H4 (cell line): ENCODE data around the gene IFNG. TPM values are rescaled to one million over a fixed set of nuclear protein-coding genes. Genes with fewer than 3 reads are reported as not detected.
"Not testable (repeated sequence)": the region's sequence is repeated elsewhere in the genome, so short reads cannot be mapped to it uniquely, and the experiment has no call there.

ENCODE experiments used
- DNase-seq: peaks from one replicate; pipeline ENCODE4 v3.0.0-alpha.2; 2015; ENCODE audit warnings: low spot score
- total RNA-seq: library from RNA; depleted of rRNA; stranded (reverse); fragments of >200 nt; shearing (Covaris generic); gene quantifications from 2 replicates; pipeline ENCODE4 v1.2.3, GENCODE V29; 2014; rRNA removed

IFNG gene
- not detected in 2 replicates for total RNA-seq

- no peak for DNase-seq
Observed at GRCh38 chr12:68159681-68160304, at the start of gene IFNG. Gene IFNG (minus strand): TSS chr12:68159740. CDS start chr12:68159615, 125 bp downstream.

DNA sequence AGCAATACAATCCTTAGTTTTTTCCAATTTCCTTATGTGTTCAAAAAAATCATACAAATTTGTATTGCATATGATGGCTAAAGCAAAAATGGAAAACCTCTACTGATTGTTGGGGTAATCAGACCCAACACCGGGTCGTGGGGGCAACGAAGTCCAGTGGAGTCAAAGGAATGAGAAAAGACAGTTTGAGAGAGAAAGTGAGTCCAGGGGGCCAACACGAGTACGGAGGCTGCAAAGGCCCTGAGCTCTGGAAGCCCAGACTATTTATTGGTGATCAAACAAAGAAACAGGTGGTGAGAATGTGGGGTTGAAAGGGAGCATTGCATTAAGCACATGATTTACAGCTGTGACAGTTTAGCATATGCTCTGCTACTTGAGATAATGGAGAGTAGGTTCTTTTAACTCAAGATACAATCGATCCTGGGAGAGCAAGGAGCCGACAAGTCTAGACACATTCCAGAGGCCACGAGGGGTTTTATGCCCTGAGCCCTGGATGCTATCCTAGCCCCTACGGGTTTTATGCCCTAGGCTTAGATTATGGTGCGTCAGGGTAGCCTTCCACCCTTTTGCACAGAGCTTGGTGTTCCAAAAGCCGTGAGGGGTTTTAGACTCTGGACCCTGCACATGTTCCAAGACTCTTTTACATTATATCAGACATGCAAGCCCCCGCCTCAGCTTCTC is 49.6 kb upstream of the IFNG start:
- not testable (repeated sequence) for DNase-seq

GRCh38 chr12:68207276-68207675 is 47.7 kb upstream of the IFNG start:
- no peak for DNase-seq

DNA sequence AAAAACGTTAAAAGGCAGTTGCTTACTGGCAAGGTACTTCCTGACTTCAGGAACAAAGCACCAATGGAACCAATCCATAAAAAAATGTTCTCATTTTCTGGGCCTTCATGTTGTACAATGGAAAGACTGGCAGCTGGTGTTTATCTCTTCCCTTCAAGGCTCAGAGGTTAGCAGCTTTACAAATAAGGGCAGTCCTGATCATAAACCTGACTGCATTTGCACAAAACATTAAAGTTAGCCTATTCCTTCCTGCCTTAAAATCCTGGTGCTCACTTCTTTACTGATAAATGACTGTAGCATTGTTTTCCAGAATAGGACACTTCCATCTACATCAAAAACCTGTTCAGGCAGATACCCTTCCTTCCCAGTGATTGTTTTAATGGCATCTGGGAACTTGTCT is 46.9 kb upstream of the IFNG start:
- no peak for DNase-seq

DNA sequence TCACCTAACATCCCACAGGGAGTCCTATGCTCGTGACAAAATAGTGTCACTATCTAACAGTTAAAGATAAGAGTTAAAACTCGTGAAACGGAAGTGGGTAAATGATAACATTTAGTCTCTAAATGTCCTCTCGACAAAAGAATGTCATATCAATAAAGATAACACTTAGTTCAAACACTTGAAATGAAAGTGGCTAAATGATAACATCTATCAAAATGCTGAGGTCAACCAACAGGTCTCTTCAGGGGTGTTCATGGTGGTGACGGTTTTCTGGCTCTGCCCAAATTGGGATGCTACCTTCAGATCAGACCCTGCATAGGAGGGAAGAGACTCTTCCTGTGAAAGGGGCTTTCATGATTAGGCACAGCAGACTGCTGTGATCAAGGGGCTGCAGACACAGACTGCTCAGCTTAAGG is 43.9 kb upstream of the IFNG start:
- no peak for DNase-seq

GRCh38 chr12:68200854-68201253 is 41.3 kb upstream of the IFNG start:
- peak; percentile 67 for DNase-seq

GRCh38 chr12:68199127-68199526 is 39.6 kb upstream of the IFNG start:
- no peak for DNase-seq

DNA sequence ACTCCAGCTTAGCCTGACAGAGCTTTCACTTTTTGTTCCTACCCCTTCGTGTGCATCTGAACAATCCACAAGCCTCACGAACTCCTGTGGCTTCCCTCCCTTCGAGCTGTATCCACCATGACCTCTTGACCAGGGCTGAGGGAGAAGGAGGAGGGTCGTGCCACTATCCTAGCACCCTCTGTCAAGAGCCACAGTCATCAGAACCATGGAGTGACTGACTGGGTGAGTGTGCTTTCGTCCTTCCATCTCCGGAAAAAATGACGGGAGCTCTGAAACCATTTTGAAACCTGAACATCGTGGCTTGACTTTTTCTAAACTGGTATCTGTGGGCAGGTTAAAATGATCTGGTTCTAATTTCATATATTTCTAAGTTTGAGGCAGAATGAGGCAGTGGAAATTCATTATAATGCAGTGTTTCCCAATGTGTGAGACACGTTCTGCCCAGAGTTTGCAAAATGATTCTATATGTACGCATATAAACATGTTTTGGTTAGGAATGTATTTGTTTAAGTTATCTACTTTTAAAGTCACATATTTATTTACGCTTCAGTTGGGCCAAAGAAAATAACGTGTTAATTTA is 39.1 kb upstream of the IFNG start:
- DNase-seq = no peak

GRCh38 chr12:68190301-68190700 is 30.8 kb upstream of the IFNG start:
- no peak for DNase-seq

DNA sequence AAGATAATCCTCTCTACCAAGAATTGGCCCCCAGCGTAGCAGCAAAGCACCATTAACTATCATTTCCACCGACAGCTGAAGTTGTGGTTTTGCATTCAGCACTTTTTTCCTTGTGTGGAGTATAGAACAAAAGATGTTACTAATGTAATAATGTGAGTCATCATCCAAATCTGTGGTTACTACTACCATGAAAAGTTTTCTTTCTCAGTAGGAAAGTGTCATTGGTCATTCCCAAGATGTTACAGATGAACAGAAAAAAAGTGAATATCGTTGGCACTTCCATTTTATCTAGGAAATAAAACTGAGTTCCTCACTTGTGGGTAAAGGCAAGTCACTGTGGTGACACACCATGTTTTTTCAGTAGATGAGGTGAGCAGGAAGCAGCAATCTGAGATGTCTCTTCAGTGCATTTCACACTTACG is 30.3 kb upstream of the IFNG start:
- peak; percentile 84 for DNase-seq

DNA sequence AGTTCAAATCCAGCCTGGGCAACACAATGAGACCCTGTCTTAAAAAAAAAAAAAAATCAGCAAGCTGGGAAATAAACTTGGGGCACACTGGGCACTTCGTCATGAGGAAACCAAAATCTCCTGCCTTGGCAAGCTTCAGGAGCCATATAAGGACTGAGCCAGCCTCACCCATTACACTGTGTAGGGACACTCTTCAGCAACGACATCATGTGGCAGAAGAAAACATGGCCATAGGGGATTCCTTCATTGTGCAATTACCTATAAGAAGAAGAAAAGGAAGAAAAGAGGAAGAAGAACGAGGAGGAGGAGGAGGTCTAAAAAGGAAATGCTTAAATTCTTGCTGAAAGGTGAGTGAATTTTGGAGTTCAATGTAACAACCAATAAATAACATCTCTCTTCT is 26.1 kb upstream of the IFNG start:
- no peak for DNase-seq

DNA sequence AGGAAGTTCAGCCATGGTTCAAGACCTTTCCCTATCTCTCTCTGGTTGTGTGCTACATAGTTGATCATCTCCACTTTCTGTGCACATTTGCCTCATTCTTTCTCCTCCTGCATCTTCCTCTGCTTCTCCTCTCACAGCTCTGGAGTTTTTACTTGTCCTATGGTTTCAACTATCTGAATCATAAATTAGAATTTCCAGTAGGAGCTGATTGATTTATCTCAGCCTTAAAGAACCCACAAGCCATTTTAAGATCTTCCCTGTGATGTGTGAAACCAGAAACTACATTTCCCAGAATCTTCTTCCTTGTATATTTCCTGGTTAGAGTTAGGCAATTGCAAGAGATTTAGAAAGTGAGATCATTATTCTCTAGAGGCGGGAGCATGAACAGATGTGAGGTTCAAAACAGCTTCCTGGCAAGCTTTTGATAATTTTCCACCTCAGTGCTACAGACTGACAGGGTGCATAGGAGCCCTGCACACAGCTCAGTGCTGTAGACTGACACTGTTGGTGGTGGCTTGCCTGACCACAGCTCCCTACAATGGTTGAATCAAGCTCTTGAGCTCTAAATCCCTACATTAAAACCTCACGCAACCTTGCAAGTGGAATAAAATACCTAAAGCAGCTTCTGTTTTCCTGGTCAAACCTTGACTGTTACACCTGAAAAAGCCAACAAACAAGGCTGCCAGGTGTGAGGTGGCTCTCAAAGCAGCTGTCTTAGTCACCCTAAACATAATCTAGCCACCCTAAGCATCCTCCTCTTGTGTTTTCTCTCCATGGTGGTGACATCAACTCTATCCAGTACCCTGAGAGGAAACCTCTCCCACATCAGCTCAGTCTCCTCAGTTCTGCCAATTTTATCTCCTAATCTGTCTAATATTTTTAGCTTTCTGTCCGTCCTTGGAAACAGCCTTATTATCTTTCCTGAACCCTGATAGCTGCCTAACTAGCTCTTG is 21.5 kb upstream of the IFNG start:
- peak; percentile 16 for DNase-seq

DNA sequence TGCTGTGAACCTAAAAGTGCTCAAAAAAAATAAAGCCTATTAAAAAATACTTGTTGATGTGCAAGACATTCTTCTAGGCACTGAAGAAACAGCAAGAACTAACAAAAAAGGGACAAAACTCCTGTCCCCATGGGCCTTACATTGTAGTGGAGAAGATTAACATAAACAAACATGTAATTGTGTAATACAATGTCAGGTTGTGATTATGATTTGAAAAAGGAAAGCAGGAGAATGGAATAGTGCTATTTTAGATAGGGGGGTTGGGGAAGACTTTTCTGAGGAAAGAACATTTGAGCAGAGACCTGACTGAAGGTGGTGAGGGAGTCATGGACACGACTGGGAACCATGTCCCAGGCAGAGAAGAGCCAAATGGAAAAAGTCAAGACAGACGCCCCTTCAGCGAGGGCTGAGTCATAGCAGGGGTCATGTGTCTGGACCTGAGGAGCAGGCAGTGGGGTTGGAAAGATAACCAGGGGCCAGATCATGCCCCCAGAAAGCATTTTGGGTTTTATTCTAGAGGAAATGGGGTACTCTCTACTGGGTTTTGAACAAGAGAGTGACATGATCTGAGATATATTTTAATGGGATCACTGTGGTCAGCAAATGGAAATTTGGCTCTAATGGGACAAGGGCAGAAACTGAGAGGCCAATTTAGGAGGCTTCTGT is 19.4 kb upstream of the IFNG start:
- DNase-seq = peak; percentile 15

DNA sequence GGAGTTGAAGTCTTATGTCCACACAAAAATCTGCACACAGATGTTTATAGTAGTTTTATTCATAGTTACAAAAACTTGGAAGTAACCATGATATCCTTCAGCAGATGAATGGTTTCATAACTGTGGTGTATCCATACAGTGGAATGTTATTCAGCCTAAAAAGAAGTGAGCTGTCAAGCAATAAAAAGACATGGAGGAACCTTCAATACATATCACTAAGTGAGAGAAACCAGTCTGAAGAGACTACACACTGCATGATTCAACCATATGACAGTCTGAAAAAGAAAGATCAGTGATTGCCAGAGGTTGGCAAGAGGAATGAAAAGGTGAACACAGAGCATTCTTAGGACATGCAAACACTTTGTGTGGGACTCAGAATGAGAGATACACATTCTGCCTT is 18.6 kb upstream of the IFNG start:
- DNase-seq = no peak

DNA sequence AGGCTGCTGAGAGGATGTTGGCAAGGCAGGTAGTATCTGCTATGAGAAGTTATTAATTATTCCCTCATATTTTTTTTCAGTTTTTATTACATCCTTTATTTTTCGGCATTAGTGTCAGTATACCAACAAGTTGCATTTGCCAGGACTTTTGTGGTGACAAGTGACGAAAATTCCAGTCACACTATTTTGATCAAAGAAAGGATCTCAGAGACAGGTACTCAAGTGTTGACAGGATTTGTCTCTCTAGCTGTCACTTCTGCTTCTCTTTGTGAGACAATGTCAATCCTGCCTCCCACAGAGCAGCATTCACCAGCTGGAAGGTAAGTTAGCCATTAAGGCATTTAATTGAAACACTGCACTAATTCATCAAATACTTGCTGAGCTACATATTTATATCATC is 18.0 kb upstream of the IFNG start:
- DNase-seq = no peak

DNA sequence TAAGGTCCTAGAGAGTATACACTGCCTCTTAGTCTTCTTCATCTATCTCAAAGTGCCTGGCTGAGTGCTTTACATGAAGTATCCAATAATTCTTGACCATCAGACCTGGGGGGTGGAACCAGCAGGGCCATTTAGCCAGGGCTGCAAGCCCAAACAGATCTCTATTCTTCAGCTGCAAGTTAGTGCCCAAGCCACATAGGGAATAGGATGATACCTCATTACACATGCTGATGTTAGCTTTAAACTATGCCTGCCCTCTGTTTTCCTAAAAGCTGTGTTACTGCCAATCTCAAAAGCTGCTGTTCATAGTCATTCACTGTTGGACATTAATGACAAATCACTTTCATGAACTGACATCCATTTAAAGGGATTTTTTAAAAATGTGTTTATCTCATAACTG is 16.7 kb upstream of the IFNG start:
- DNase-seq = no peak

DNA sequence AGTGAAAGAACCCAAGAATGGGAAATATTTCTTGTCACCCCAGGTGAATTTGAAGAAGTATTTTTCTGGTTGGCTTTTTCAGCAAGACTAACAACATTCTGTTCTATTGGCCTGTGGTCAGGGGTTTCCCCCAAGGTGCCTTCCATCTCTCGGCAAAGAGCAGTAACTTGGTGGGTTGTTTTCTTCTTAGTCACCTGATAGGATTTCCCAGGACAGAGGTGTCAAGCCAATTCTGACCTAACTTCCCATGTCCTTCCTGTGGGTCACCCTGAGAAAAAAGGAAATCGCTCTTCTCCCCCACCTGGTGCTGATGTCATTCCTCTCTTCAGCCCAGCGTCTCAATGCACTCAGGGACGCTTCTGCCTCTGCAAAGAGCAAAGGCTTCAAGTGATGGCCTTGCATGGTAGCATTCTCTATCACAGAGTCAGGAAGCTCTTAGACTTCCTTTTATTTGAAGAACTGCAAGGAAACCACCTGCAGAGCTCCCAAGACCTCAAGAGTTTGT is 16.1 kb upstream of the IFNG start:
- no peak for DNase-seq

DNA sequence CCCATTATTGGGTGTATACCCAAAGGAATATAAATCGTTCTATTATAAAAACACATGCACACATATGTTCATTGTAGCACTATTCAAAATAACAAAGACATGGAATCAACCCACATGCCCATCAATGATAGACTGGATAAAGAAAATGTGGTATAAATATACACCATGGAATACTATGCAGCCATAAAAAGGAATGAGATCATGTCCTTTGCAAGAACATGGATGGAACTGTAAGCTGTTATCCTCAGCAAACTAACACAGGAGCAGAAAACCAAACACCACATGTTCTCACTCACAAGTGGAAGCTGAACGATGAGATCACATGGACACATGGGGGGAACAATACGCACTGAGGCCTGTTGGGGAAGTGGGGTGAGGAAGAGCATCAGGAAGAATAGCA is 15.2 kb upstream of the IFNG start:
- not testable (repeated sequence) for DNase-seq

DNA sequence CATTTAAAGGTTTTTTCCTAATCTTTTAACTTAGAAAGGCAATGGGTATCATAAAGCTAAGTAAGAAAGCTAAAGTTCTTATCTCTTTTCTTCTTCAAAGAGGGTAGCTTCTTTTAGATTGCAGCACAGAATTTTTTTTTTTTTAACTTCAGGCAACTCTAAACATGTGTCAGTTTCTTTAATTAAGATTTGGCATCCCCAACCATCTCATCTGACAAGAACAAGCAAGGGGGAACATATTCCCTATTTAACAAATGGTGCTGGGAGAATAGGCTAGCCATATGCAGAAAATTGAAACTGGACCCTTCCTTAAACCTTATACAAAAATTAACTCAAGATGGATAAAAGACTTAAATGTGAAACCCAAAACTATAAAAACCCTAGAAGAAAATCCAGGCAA is 14.3 kb upstream of the IFNG start:
- DNase-seq = no peak

DNA sequence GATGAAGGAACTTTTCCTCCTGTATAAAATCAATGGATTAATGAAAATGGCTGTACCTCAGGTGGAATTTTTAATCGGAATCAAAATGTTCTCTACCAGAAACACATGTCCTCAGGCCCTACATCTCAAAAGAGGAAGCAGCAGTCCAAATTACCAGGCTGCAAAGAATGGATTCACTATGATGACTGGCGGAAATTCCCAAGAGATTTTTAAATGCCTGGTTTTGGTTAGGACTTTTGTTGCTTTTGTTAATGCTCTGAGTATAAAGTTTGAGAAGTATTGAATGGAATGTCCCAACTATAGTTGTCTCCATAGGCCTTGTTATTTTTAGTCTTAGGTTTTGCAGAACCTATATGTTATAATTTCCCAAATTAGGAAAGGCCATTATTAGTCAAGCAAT is 11.2 kb upstream of the IFNG start:
- no peak for DNase-seq

- no peak for DNase-seq
Observed at GRCh38 chr12:68169213-68169889, 9.8 kb upstream of the IFNG start.
